Kidney (tissue), 14 donors: Measurements from ENCODE around the gene PADI1. TPM values are rescaled to one million over a fixed set of nuclear protein-coding genes. Genes with fewer than 3 reads are reported as not detected.

Experiments used
- DNase-seq, 5 donors: peaks; one replicate each; pipeline ENCODE4 v3.0.0-alpha.2; 2013 to 2020
- FAIRE-seq: peaks from 2 replicates; lab custom pipeline; 2012; peaks lifted over from hg19 to GRCh38; lab: Jason Lieb, UNC
- H3K27ac ChIP-seq, 2 donors: one replicate each; pipeline ENCODE4 v1.7.0; 2013; ENCODE audit warnings: low read depth in 2 of 2, low read length in 2 of 2, inconsistent platforms in 1 of 2
- H3K27me3 ChIP-seq: one replicate; pipeline ENCODE4 v1.7.1; 2013; ENCODE audit warnings: low read length, inconsistent platforms; ENCODE audit not compliant: control insufficient read depth, insufficient read depth
- H3K36me3 ChIP-seq, 3 donors: one replicate each; pipeline versions ENCODE4 v1.7.0 to v1.7.1; 2013; ENCODE audit warnings: low read length in 3 of 3, control low read depth in 1 of 3, inconsistent platforms in 1 of 3; ENCODE audit not compliant: insufficient read depth in 3 of 3, control insufficient read depth in 2 of 3
- H3K4me1 ChIP-seq, 3 donors: one replicate each; pipeline versions ENCODE4 v1.7.0 to v1.7.1; 2013; ENCODE audit warnings: low read length in 3 of 3, inconsistent platforms in 1 of 3, low read depth in 1 of 3; ENCODE audit not compliant: control insufficient read depth in 2 of 3, insufficient read depth in 2 of 3
- H3K4me3 ChIP-seq, 3 donors: one replicate each; pipeline versions ENCODE4 v1.7.0 to v1.8.1; 2013; ENCODE audit warnings: low read length in 3 of 3, control low read depth in 1 of 3, inconsistent platforms in 1 of 3
- H3K9ac ChIP-seq, 3 donors: one replicate each; pipeline versions ENCODE4 v1.7.0 to v1.7.1; 2013; ENCODE audit warnings: low read length in 3 of 3, control low read depth in 1 of 3, inconsistent platforms in 1 of 3
- H3K9me3 ChIP-seq, 3 donors: one replicate each; pipeline versions ENCODE4 v1.7.0 to v1.7.1; 2013; ENCODE audit warnings: low read length in 3 of 3, control low read depth in 1 of 3, inconsistent platforms in 1 of 3; ENCODE audit not compliant: control insufficient read depth in 2 of 3, insufficient read depth in 1 of 3
- CTCF ChIP-seq: IDR thresholded peaks from 3 replicates; pipeline ENCODE4 v1.5.1; 2012; ENCODE audit warnings: mild to moderate bottlenecking, moderate library complexity, borderline replicate concordance; ENCODE audit not compliant: insufficient read depth; ENCODE audit errors: extremely low read depth
- intact Hi-C: fragments of 100-400 bp; cut with DNase I; formaldehyde crosslinking; loops from one replicate; pipeline ENCODE4 v1.11.1; 2022
- polyA plus RNA-seq: library from polyadenylated mRNA; stranded (reverse); fragments of 350-450 nt; fragmentation: Illumina TruSeq; extraction: RNeasy Lipid Tissue Mini Kit (QIAGEN cat#74804); gene quantifications from one replicate; pipeline ENCODE4 v1.2.3, GENCODE V29; 2014; ENCODE audit warnings: low read depth, low replicate concordance; ENCODE audit not compliant: insufficient read depth
- total RNA-seq: library from RNA; stranded (reverse); fragmentation: NEBNext Ultra II Directional; extraction: Animal tissue kit (Norgen Biotek cat#: 25700); gene quantifications from one replicate; pipeline ENCODE4 v1.2.1, GENCODE V29; 2021
- donor health status: control.
- donor health status: control.
- donor health status: control.
- donor health status: control.
- donor health status: control.
- donor health status: DM: yes; HTN: yes; CAD: no.
- donor health status: Normal renal cell carcinoma (clear cell type).

PADI1 gene
- total and polyA plus RNA-seq, 2 donors from 2014 or later = 1.3 TPM; not detected in 1

DNA sequence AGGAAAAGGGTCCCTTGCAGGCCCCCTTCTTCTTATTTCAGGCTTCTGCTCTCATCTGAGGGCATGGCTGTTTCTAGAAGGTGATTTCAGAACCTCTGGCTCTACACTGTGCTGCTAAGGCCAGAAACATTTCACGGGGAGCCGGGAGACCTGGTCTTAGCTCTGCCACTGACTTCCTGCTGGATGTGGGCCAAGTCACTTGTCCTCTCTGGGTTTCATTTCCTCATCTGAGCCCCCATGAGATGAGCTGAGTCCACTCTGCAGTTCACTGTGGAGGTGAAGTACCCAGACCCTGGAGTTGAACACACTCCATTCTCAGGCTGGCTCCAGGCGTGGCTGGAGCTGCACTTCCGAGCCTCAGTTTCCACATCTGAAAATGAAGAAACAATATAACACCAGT is 2.1 kb downstream of the PADI1 start:
- H3K9ac ChIP-seq = no peak overlapping the region
- no peaks in the 10 kb centered on the region for H3K36me3 ChIP-seq
- H3K27ac ChIP-seq = no peak overlapping the region
- no peaks in the 10 kb centered on the region for H3K4me1 ChIP-seq
- no peaks in the 10 kb centered on the region for H3K9me3 ChIP-seq
- FAIRE-seq (no peak), DNase-seq (peak in 2 of 5 donors; percentile 38 to 72)
- H3K4me3 ChIP-seq = no peak overlapping the region
- TF ChIP-seq CTCF = no peak
- no peaks in the 10 kb centered on the region for H3K27me3 ChIP-seq
- intact Hi-C loops = no loop called here

GRCh38 chr1:17207540-17207939 is 2.6 kb downstream of the PADI1 start:
- DNase-seq (peak in 1 of 5 donors; percentile 46), FAIRE-seq (no peak)
- Histone ChIP-seq H3K9ac (no peak overlapping the region), H3K27me3 (no peaks in the 10 kb centered on the region), H3K27ac (no peak overlapping the region), H3K4me3 (no peak overlapping the region), H3K36me3 (no peaks in the 10 kb centered on the region), H3K4me1 (no peaks in the 10 kb centered on the region), H3K9me3 (no peaks in the 10 kb centered on the region)
- no peak for TF ChIP-seq CTCF
- intact Hi-C loops = no loop called here

DNA sequence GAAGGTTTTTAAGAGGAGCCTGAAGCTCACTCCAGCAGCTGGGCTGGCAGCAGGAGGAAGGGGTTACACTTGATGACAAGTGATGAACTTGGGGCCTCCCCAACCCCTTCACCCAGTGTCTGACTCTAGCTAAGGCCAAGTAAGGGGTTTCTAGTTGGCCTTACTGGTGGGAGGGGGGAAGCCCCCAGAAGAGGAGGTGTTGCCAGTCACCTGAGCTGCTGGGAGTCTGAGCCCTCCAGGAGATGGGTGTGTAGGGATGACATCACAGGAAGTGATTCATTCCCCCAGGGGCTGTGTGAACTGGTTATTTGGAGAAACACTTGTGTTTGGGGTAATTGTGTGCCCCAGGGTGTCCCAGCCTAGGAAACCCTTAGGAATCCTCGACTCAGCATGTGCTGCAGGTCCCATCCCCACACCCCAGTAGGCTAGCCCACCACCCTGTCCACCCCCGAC is 3.1 kb downstream of the PADI1 start:
- H3K4me1 ChIP-seq = no peaks in the 10 kb centered on the region
- H3K27me3 ChIP-seq = no peaks in the 10 kb centered on the region
- FAIRE-seq (no peak), DNase-seq (peak in 1 of 5 donors; percentile 26)
- intact Hi-C loops = no loop called here
- no peak overlapping the region for H3K4me3 ChIP-seq
- no peaks in the 10 kb centered on the region for H3K9me3 ChIP-seq
- TF ChIP-seq CTCF = no peak
- no peak overlapping the region for H3K9ac ChIP-seq
- no peaks in the 10 kb centered on the region for H3K36me3 ChIP-seq
- no peak overlapping the region for H3K27ac ChIP-seq

- FAIRE-seq = no peak
These were observed 3.6 kb downstream of the PADI1 start for GRCh38 chr1:17208546-17208945.

More at GRCh38 chr1:17208546-17208945, 3.6 kb downstream of the PADI1 start:
- Histone ChIP-seq H3K4me3 (no peak overlapping the region), H3K9ac (no peak overlapping the region), H3K27me3 (no peaks in the 10 kb centered on the region), H3K9me3 (no peaks in the 10 kb centered on the region), H3K36me3 (no peaks in the 10 kb centered on the region), H3K4me1 (no peaks in the 10 kb centered on the region), H3K27ac (no peak overlapping the region)
- TF ChIP-seq CTCF = no peak
- DNase-seq = no peak
- intact Hi-C loops = no loop called here
